IPS-11a (cell line): ENCODE measurements around the gene CD80.
"Not testable (repeated sequence)": the region's sequence is repeated elsewhere in the genome, so short reads cannot be mapped to it uniquely, and the experiment has no call there.

Experiments used
- H3K4me3 ChIP-seq: one replicate; pipeline ENCODE4 v1.5.1; 2013; ENCODE audit warnings: low read depth, low read length, control low read depth

CD80 gene

GRCh38 chr3:119585208-119585607 is 25.8 kb upstream of the CD80 start:
- no peak overlapping the region for H3K4me3 ChIP-seq

GRCh38 chr3:119582178-119582577 is 22.8 kb upstream of the CD80 start:
- H3K4me3 ChIP-seq: no peak overlapping the region

GRCh38 chr3:119580067-119580760 is 20.8 kb upstream of the CD80 start:
- peak overlapping the region; percentile 61 for H3K4me3 ChIP-seq

- peak within 1 kb of the TSS; percentile 61 for H3K4me3 ChIP-seq
Observed at GRCh38 chr3:119579366-119580066, 20.1 kb upstream of the CD80 start, which contains the start of gene ADPRH. Gene ADPRH (plus strand): TSS chr3:119579492. CDS start chr3:119582170, 2,678 bp downstream.

- H3K4me3 ChIP-seq: no peak overlapping the region
Observed at GRCh38 chr3:119575507-119575906, 16.1 kb upstream of the CD80 start.

GRCh38 chr3:119571688-119572087 is 12.3 kb upstream of the CD80 start:
- H3K4me3 ChIP-seq: no peak overlapping the region

GRCh38 chr3:119571230-119571629 is 11.8 kb upstream of the CD80 start:
- H3K4me3 ChIP-seq: no peak overlapping the region

- no peak overlapping the region for H3K4me3 ChIP-seq
Observed at GRCh38 chr3:119570229-119570628, 10.8 kb upstream of the CD80 start.

GRCh38 chr3:119569156-119569555 is 9.7 kb upstream of the CD80 start:
- H3K4me3 ChIP-seq: no peak overlapping the region

GRCh38 chr3:119563334-119563733 is 3.9 kb upstream of the CD80 start:
- not testable (repeated sequence) for H3K4me3 ChIP-seq

GRCh38 chr3:119562307-119562961 is 3.0 kb upstream of the CD80 start:
- no peak overlapping the region for H3K4me3 ChIP-seq

GRCh38 chr3:119560160-119560559 is 746 bp upstream of the CD80 start:
- no peak overlapping the region for H3K4me3 ChIP-seq

- H3K4me3 ChIP-seq: no peak overlapping the region
Observed at GRCh38 chr3:119558626-119559317, 642 bp downstream of the CD80 start.

- H3K4me3 ChIP-seq: no peak overlapping the region
Observed at GRCh38 chr3:119557877-119558269, 1.5 kb downstream of the CD80 start.

GRCh38 chr3:119557192-119557876 is 2.1 kb downstream of the CD80 start:
- H3K4me3 ChIP-seq: no peak overlapping the region

GRCh38 chr3:119555929-119556328 is 3.5 kb downstream of the CD80 start:
- no peak overlapping the region for H3K4me3 ChIP-seq

- H3K4me3 ChIP-seq: no peak overlapping the region
Observed at GRCh38 chr3:119555309-119555735, 4.1 kb downstream of the CD80 start.

GRCh38 chr3:119553823-119554415 is 5.5 kb downstream of the CD80 start:
- H3K4me3 ChIP-seq: no peak overlapping the region

- not testable (repeated sequence) for H3K4me3 ChIP-seq
Observed at GRCh38 chr3:119552928-119553327, 6.5 kb downstream of the CD80 start.

- H3K4me3 ChIP-seq: no peak overlapping the region
Observed at GRCh38 chr3:119551598-119551997, 7.8 kb downstream of the CD80 start.
